GM12865 (cell line): ENCODE results near the gene TRIO.

ENCODE experiments used
- DNase-seq: peaks from one replicate; pipeline ENCODE4 v3.0.0; 2010; ENCODE audit warnings: low read depth
- H3K4me3 ChIP-seq: 2 replicates; pipeline ENCODE4 v1.5.1; 2011; ENCODE audit warnings: mild to moderate bottlenecking, low read depth, low read length, control low read depth
- CTCF ChIP-seq: IDR thresholded peaks from 2 replicates; pipeline ENCODE4 v1.5.1; 2011; ENCODE audit warnings: low read length, control low read depth, low read depth, inconsistent platforms; ENCODE audit not compliant: insufficient read depth; ENCODE audit errors: missing control alignments

Gene TRIO

GRCh38 chr5:14557203-14557770, 414.1 kb downstream of the TRIO start:
- no peak for TF ChIP-seq CTCF
- no peak for DNase-seq
- H3K4me3 ChIP-seq, result no peak overlapping the region

GRCh38 chr5:14557791-14558415, 414.8 kb downstream of the TRIO start:
- TF ChIP-seq CTCF, result no peak
- no peak for DNase-seq
- H3K4me3 ChIP-seq, result no peak overlapping the region
